ENCODE measurements around the gene LIN52. TPM values are rescaled to one million over a fixed set of nuclear protein-coding genes. Genes with fewer than 3 reads are reported as not detected.

The LIN52 gene
- total RNA-seq, 5 donors from 2014 or later (not counting 1 experiment from before 2014, with no cell fraction given) = 9.7 to 11.2 (median 10.7) TPM

- H3K27ac Mint-ChIP-seq = no peak overlapping the region
- no peaks in the 10 kb centered on the region for H3K36me3 ChIP-seq (ENCODE audit: control insufficient read depth in 2 of 2, extremely low read depth in 1 of 2, insufficient read depth in 1 of 2, low read length in 1 of 2)
- H3K4me1 ChIP-seq (ENCODE audit: control insufficient read depth in 1 of 2, extremely low read depth in 1 of 2, insufficient read depth in 2 of 2, low read length in 2 of 2) = peaks cover 0 to 4% of the 10 kb centered on the region in 2 experiments
- WGBS (ENCODE audit: insufficient coverage) = no CpG with 5 or more reads among the region's 4 CpGs
- H3K9me3 Mint-ChIP-seq = peaks cover 0 to 7% (median 5%) of the 10 kb centered on the region in 3 donors
- H3K27me3 ChIP-seq (replicated peaks in 1 of 2; ENCODE audit: control insufficient read depth in 2 of 2, extremely low read depth in 1 of 2, insufficient read depth in 2 of 2, low read length in 1 of 2) = peaks cover 13 to 52% of the 10 kb centered on the region in 2 experiments
- H3K4me3 ChIP-seq (ENCODE audit: control insufficient read depth in 1 of 2, extremely low read depth in 1 of 2, low read length in 1 of 2) = no peak overlapping the region
- H3K36me3 Mint-ChIP-seq = peaks cover 2% of the 10 kb centered on the region
- peaks cover 0 to 4% (median 0%) of the 10 kb centered on the region in 3 donors for H3K4me1 Mint-ChIP-seq
- peaks cover 49 to 61% of the 10 kb centered on the region in 2 donors for H3K27me3 Mint-ChIP-seq
- ATAC-seq (replicated peaks in 1 of 4) = no peak
- H3K9me3 ChIP-seq = no peaks in the 10 kb centered on the region
- no peak overlapping the region for H3K27ac ChIP-seq (ENCODE audit: low read length)
- H3K4me3 Mint-ChIP-seq = no peak overlapping the region
- DNase-seq = no peak
- CTCF ChIA-PET = no interaction called here
- POLR2A ChIA-PET = no interaction called here
Measured at GRCh38 chr14:74235017-74235416, 150.3 kb downstream of the LIN52 start.

DNA sequence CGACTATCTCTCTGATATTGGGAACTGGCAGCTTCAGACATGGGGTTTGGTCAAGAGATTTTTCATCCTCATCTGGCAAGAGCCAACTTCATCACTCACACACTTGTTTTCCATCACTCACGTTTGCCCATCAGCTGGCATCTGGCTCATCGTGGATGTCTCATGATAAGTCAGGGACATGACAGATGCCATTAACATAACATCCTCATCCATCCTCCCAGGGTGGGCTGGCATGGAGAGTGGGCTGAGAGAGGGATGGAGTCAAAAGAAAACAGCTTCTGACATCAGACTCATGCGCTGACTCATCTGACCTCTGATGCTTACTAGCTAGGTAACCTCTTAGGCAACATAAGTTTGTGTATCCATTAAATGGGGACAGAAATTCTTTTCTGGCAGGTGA is 152.7 kb downstream of the LIN52 start:
- H3K36me3 Mint-ChIP-seq = no peaks in the 10 kb centered on the region
- DNase-seq (no peak), ATAC-seq (replicated peaks in 1 of 4) (no peak)
- no peak overlapping the region for H3K27ac ChIP-seq (ENCODE audit: low read length)
- H3K4me1 Mint-ChIP-seq = peaks cover 15 to 25% (median 17%) of the 10 kb centered on the region in 3 donors
- H3K36me3 ChIP-seq (ENCODE audit: control insufficient read depth in 2 of 2, extremely low read depth in 1 of 2, insufficient read depth in 1 of 2, low read length in 1 of 2) = no peaks in the 10 kb centered on the region
- H3K4me3 ChIP-seq (ENCODE audit: control insufficient read depth in 1 of 2, extremely low read depth in 1 of 2, low read length in 1 of 2) = no peak overlapping the region
- H3K27me3 Mint-ChIP-seq = peaks cover 45 to 77% of the 10 kb centered on the region in 2 donors
- H3K9me3 ChIP-seq = no peaks in the 10 kb centered on the region
- no peak overlapping the region for H3K27ac Mint-ChIP-seq
- no peak overlapping the region for H3K4me3 Mint-ChIP-seq
- H3K4me1 ChIP-seq (ENCODE audit: control insufficient read depth in 1 of 2, extremely low read depth in 1 of 2, insufficient read depth in 2 of 2, low read length in 2 of 2) = peaks cover 4 to 25% of the 10 kb centered on the region in 2 experiments
- peaks cover 13 to 73% of the 10 kb centered on the region in 2 experiments for H3K27me3 ChIP-seq (replicated peaks in 1 of 2; ENCODE audit: control insufficient read depth in 2 of 2, extremely low read depth in 1 of 2, insufficient read depth in 2 of 2, low read length in 1 of 2)
- H3K9me3 Mint-ChIP-seq = peaks cover 0 to under 1% (median 0%) of the 10 kb centered on the region in 3 donors
- POLR2A ChIA-PET = no interaction called here
- no CpG with 5 or more reads among the region's 4 CpGs for WGBS (ENCODE audit: insufficient coverage)
- CTCF ChIA-PET = interaction anchor here in 1 of 2 donors (0.7 kb wide), 1 partner anchor 199 kb away, joined by 3 read pairs; no protein-coding TSS in a partner anchor

- Histone ChIP-seq H3K4me3 (ENCODE audit: control insufficient read depth in 1 of 2, extremely low read depth in 1 of 2, low read length in 1 of 2) (peak within 1 kb of the TSS; percentile 17 to 78), H3K4me1 (ENCODE audit: control insufficient read depth in 1 of 2, extremely low read depth in 1 of 2, insufficient read depth in 2 of 2, low read length in 2 of 2) (peaks cover 4 to 25% of the 10 kb centered on the region in 2 experiments), H3K27me3 (replicated peaks in 1 of 2; ENCODE audit: control insufficient read depth in 2 of 2, extremely low read depth in 1 of 2, insufficient read depth in 2 of 2, low read length in 1 of 2) (peaks cover 21 to 77% of the 10 kb centered on the region in 2 experiments), H3K36me3 (ENCODE audit: control insufficient read depth in 2 of 2, extremely low read depth in 1 of 2, insufficient read depth in 1 of 2, low read length in 1 of 2) (no peaks in the 10 kb centered on the region), H3K27ac (ENCODE audit: low read length) (no peak within 1 kb of the TSS), H3K9me3 (no peaks in the 10 kb centered on the region)
- ChIA-PET CTCF (no interaction called here), POLR2A (no interaction called here)
- DNase-seq (no peak), ATAC-seq (replicated peaks in 1 of 4) (no peak)
- peak within 1 kb of the TSS in 1 of 2 donors; percentile 1 for H3K27ac Mint-ChIP-seq
- peak within 1 kb of the TSS; percentile 22 to 74 (median 51) for H3K4me3 Mint-ChIP-seq
- no peaks in the 10 kb centered on the region for H3K36me3 Mint-ChIP-seq
- H3K4me1 Mint-ChIP-seq = peaks cover 16 to 31% (median 19%) of the 10 kb centered on the region in 3 donors
- H3K9me3 Mint-ChIP-seq = no peaks in the 10 kb centered on the region
- peaks cover 57 to 83% of the 10 kb centered on the region in 2 donors for H3K27me3 Mint-ChIP-seq
- 13% methylated on average over 36 of the region's 40 CpGs for WGBS (ENCODE audit: insufficient coverage)
Measured at GRCh38 chr14:74238974-74239847, 154.5 kb downstream of the LIN52 start, which contains the start of gene VSX2. TSS of gene VSX2 (plus strand) at chr14:74239449. CDS start at chr14:74239562, 113 bp downstream.

DNA sequence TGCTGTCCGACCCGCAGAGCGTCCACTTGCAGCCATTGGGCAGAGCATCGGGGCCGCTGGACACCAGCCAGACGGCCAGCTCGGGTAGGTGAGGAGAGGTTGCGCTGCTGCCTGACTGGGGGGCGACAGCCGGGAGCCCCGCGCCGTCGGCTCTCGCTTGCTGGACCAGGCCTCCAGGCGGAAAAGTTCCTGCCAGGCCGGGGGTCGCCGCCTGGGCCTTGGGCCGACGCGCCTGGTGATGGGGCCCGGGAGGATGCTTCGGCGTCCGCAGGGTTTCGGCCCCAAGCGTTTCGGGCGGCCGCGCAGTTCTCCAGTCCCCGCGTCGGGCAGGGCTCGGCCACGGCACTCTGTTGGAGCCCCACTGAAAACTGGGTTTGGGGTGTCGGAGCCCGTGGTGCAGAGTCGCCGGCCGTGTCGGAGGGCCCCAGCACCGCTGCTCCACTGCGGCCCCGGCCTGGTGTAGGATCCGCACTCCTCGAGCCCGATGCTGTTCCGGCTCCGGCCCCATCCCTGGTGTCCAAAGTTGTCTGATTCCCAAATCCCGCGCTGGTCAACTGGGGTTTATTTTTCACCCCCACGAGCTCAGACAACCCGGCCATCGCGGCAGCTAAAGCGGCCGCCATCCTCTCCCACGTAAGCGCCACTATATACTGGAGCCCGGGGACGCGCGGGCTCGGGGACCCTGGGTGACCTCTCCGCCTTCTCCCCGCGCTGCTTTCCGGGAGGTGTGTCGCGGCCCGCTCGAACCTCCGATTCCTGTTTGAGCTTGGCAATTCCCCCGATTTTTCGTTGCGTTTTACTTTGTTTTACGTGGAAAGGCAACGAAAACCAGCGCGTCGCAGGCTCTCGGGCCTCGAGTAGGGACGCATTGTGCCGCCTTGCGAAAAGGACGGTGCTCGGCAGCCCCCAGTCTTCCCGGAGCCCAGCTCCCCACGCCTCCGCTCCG is 155.4 kb downstream of the LIN52 start:
- Histone ChIP-seq H3K4me3 (ENCODE audit: control insufficient read depth in 1 of 2, extremely low read depth in 1 of 2, low read length in 1 of 2) (peak overlapping the region; percentile 17 to 78), H3K27me3 (replicated peaks in 1 of 2; ENCODE audit: control insufficient read depth in 2 of 2, extremely low read depth in 1 of 2, insufficient read depth in 2 of 2, low read length in 1 of 2) (peaks cover 25 to 83% of the 10 kb centered on the region in 2 experiments), H3K27ac (ENCODE audit: low read length) (no peak overlapping the region), H3K36me3 (ENCODE audit: control insufficient read depth in 2 of 2, extremely low read depth in 1 of 2, insufficient read depth in 1 of 2, low read length in 1 of 2) (no peaks in the 10 kb centered on the region), H3K4me1 (ENCODE audit: control insufficient read depth in 1 of 2, extremely low read depth in 1 of 2, insufficient read depth in 2 of 2, low read length in 2 of 2) (peaks cover 4 to 25% of the 10 kb centered on the region in 2 experiments), H3K9me3 (no peaks in the 10 kb centered on the region)
- no peak overlapping the region for H3K27ac Mint-ChIP-seq
- ATAC-seq (replicated peaks in 1 of 4) (peak in 1 of 4 experiments; percentile 20), DNase-seq (no peak)
- H3K9me3 Mint-ChIP-seq = no peaks in the 10 kb centered on the region
- 9% methylated on average over 94 of the region's 94 CpGs for WGBS (ENCODE audit: insufficient coverage)
- CTCF ChIA-PET = no interaction called here
- POLR2A ChIA-PET = no interaction called here
- H3K36me3 Mint-ChIP-seq = no peaks in the 10 kb centered on the region
- H3K4me3 Mint-ChIP-seq = peak overlapping the region; percentile 50 to 74 (median 51)
- H3K27me3 Mint-ChIP-seq = peaks cover 65 to 85% of the 10 kb centered on the region in 2 donors
- H3K4me1 Mint-ChIP-seq = peaks cover 16 to 31% (median 19%) of the 10 kb centered on the region in 3 donors

- Mint-ChIP-seq H3K4me3 (peak overlapping the region; percentile 60 to 74 (median 66)), H3K36me3 (no peaks in the 10 kb centered on the region), H3K9me3 (no peaks in the 10 kb centered on the region), H3K27me3 (peaks cover 68 to 88% of the 10 kb centered on the region in 2 donors), H3K4me1 (peaks cover 16 to 31% (median 19%) of the 10 kb centered on the region in 3 donors), H3K27ac (no peak overlapping the region)
- DNase-seq (no peak), ATAC-seq (replicated peaks in 1 of 4) (peak; percentile 26 to 50 (median 44))
- Histone ChIP-seq H3K4me1 (ENCODE audit: control insufficient read depth in 1 of 2, extremely low read depth in 1 of 2, insufficient read depth in 2 of 2, low read length in 2 of 2) (peaks cover 4 to 25% of the 10 kb centered on the region in 2 experiments), H3K27me3 (replicated peaks in 1 of 2; ENCODE audit: control insufficient read depth in 2 of 2, extremely low read depth in 1 of 2, insufficient read depth in 2 of 2, low read length in 1 of 2) (peaks cover 25 to 92% of the 10 kb centered on the region in 2 experiments), H3K9me3 (no peaks in the 10 kb centered on the region), H3K36me3 (ENCODE audit: control insufficient read depth in 2 of 2, extremely low read depth in 1 of 2, insufficient read depth in 1 of 2, low read length in 1 of 2) (no peaks in the 10 kb centered on the region), H3K4me3 (ENCODE audit: control insufficient read depth in 1 of 2, extremely low read depth in 1 of 2, low read length in 1 of 2) (peak overlapping the region; percentile 19 to 78), H3K27ac (ENCODE audit: low read length) (no peak overlapping the region)
- 2% methylated on average over 78 of the region's 80 CpGs for WGBS (ENCODE audit: insufficient coverage)
- CTCF ChIA-PET = no interaction called here
- POLR2A ChIA-PET = no interaction called here
Measured at GRCh38 chr14:74240794-74241651, 156.3 kb downstream of the LIN52 start.
